ENCODE data around the gene TUNAR.

Gene TUNAR

GRCh38 chr14:95875831-95876760, 536 bp upstream of the TUNAR start:
- DNase-seq = peak; percentile 58

GRCh38 chr14:95877633-95878032, 1.0 kb downstream of the TUNAR start:
- no peak for DNase-seq

- no peak for DNase-seq
Measured at GRCh38 chr14:95884377-95884776, 7.7 kb downstream of the TUNAR start.

- no peak for DNase-seq
Measured at GRCh38 chr14:95885278-95885677, 8.6 kb downstream of the TUNAR start.

GRCh38 chr14:95885866-95886265, 9.2 kb downstream of the TUNAR start:
- DNase-seq = no peak

GRCh38 chr14:95886366-95887056, 9.9 kb downstream of the TUNAR start:
- no peak for DNase-seq

GRCh38 chr14:95887351-95887750, 10.7 kb downstream of the TUNAR start:
- no peak for DNase-seq

GRCh38 chr14:95889236-95889979, 12.8 kb downstream of the TUNAR start:
- peak; percentile 48 for DNase-seq

GRCh38 chr14:95891742-95892141, 15.1 kb downstream of the TUNAR start:
- no peak for DNase-seq

GRCh38 chr14:95892142-95892541, 15.5 kb downstream of the TUNAR start:
- DNase-seq = no peak

- DNase-seq = no peak
Measured at GRCh38 chr14:95895720-95896119, 19.1 kb downstream of the TUNAR start.

- DNase-seq = no peak
Measured at GRCh38 chr14:95896498-95897135, 20.0 kb downstream of the TUNAR start.

- no peak for DNase-seq
Measured at GRCh38 chr14:95897280-95897679, 20.6 kb downstream of the TUNAR start.

- no peak for DNase-seq
Measured at GRCh38 chr14:95901054-95901453, 24.4 kb downstream of the TUNAR start.

GRCh38 chr14:95902273-95902826, 25.7 kb downstream of the TUNAR start:
- no peak for DNase-seq

- no peak for DNase-seq
Measured at GRCh38 chr14:95903165-95903564, 26.5 kb downstream of the TUNAR start.

GRCh38 chr14:95903616-95904107, 27.0 kb downstream of the TUNAR start:
- DNase-seq = no peak

- no peak for DNase-seq
Measured at GRCh38 chr14:95906591-95906990, 30.0 kb downstream of the TUNAR start.

- no peak for DNase-seq
Measured at GRCh38 chr14:95910628-95911027, 34.0 kb downstream of the TUNAR start.

GRCh38 chr14:95911456-95911855, 34.8 kb downstream of the TUNAR start:
- DNase-seq = no peak

- DNase-seq = no peak
Measured at GRCh38 chr14:95915330-95915729, 38.7 kb downstream of the TUNAR start.

- DNase-seq = no peak
Measured at GRCh38 chr14:95918466-95918865, 41.8 kb downstream of the TUNAR start.

All from NCI-H1092 (cell line).